Loucy (cell line): ENCODE data around the gene PDE4D.
A peak's percentile ranks its signal among the peaks of the same experiment; 100 is the strongest.

Source experiments
- H2AFZ ChIP-seq: fragments of 200-600 bp; sonication (generic); 2 replicates; pipeline ENCODE4 v1.6.0; 2016; ENCODE audit warnings: antibody characterized with exemption, mild to moderate bottlenecking, low read length, moderate library complexity
- H3F3A ChIP-seq: fragments of 200-600 bp; 2 replicates; pipeline ENCODE4 v1.6.0; 2016; ENCODE audit warnings: antibody characterized with exemption, low read depth, mild to moderate bottlenecking
- H3K27me3 ChIP-seq: fragments of 200-600 bp; sonication (generic); 2 replicates; pipeline ENCODE4 v1.6.1; 2014; ENCODE audit warnings: low read length, mild to moderate bottlenecking; ENCODE audit not compliant: insufficient read depth, poor library complexity, severe bottlenecking
- H3K36me3 ChIP-seq: fragments of 200-600 bp; sonication (generic); 2 replicates; pipeline ENCODE4 v1.6.1; 2016; ENCODE audit warnings: low read length; ENCODE audit not compliant: insufficient read depth
- H3K4me1 ChIP-seq: fragments of 200-600 bp; sonication (generic); 2 replicates; pipeline ENCODE4 v1.5.1; 2014; ENCODE audit warnings: low read length, mild to moderate bottlenecking; ENCODE audit not compliant: insufficient read depth, poor library complexity, severe bottlenecking
- H3K4me2 ChIP-seq: fragments of 200-600 bp; sonication (generic); 2 replicates; pipeline ENCODE4 v1.6.0; 2014; ENCODE audit warnings: antibody characterized with exemption, low read length, low read depth, mild to moderate bottlenecking; ENCODE audit not compliant: poor library complexity, severe bottlenecking
- H3K4me3 ChIP-seq: fragments of 200-600 bp; sonication (generic); 2 replicates; pipeline ENCODE4 v1.5.1; 2014; ENCODE audit warnings: low read length, mild to moderate bottlenecking, mixed read lengths; ENCODE audit not compliant: poor library complexity, severe bottlenecking
- H3K79me2 ChIP-seq: fragments of 200-600 bp; sonication (generic); 2 replicates; pipeline ENCODE4 v1.6.1; 2014; ENCODE audit warnings: low read length; ENCODE audit not compliant: insufficient read depth
- H3K9ac ChIP-seq: fragments of 200-600 bp; sonication (generic); 2 replicates; pipeline ENCODE4 v1.6.0; 2014; ENCODE audit warnings: mild to moderate bottlenecking, low read depth, low read length, moderate library complexity; ENCODE audit not compliant: poor library complexity, severe bottlenecking
- H3K9me2 ChIP-seq: fragments of 200-600 bp; sonication (generic); replicated peaks from 2 replicates; pipeline ENCODE4 v1.6.1; 2016; ENCODE audit warnings: low read depth, low read length, mixed read lengths
- H3K9me3 ChIP-seq: fragments of 200-600 bp; sonication (generic); 2 replicates; pipeline ENCODE4 v1.6.1; 2014; ENCODE audit warnings: mild to moderate bottlenecking, antibody characterized with exemption, low read length, low read depth; ENCODE audit not compliant: insufficient read depth
- H4K20me1 ChIP-seq: fragments of 200-600 bp; sonication (generic); 2 replicates; pipeline ENCODE4 v1.6.0; 2014; ENCODE audit warnings: antibody characterized with exemption, low read length, mild to moderate bottlenecking; ENCODE audit not compliant: insufficient read depth, poor library complexity, severe bottlenecking
- EZH2phosphoT487 ChIP-seq: fragments of 200-600 bp; IDR thresholded peaks from 2 replicates; pipeline ENCODE4 v1.6.1; 2018; ENCODE audit warnings: antibody characterized with exemption, mild to moderate bottlenecking, moderate library complexity, borderline replicate concordance
- TF ChIP-seq, protein P1 (sequence below): fragments of 200-600 bp; sonication (generic); conservative IDR thresholded peaks from 2 replicates; pipeline ENCODE4 v1.5.1; 2014; ENCODE audit warnings: mild to moderate bottlenecking, antibody characterized with exemption, low read length

The PDE4D gene

DNA sequence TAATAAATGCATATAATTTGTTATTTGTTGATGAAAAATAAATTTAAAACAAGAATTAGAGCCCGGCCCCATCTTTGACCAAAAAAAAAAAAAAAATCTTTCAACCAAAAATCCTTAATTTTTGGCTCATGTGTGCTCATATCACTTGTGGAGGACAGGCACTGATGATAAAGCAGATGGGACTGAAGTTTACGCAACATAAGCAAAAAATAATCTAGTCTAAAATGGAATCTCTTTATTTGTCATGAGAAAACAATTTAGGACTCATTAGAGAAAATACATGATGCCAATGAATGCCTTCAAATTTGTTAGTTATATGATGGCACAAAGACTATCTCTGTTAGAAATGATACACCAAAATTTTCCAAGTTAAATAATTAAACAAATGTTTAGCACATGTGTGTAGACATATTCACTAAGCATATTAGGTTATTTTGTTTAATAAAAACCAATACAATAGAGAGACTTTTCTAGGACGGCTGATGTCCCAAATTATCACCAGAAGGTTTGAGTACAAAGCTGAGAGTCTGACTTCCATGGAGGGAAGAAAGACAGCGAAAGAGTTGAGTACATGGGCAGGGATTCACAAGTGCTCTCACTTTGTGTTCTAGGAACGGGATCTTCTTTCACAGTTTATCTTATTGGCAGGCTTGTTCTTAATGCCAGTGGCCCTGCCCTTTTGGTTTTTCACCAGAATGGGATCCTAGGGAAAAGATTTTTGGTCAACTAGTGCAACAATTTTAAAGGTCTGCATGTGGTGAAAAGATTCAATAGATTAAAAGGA is 689.2 kb downstream of the PDE4D start:
- H3K27me3 ChIP-seq, result no peaks in the 10 kb centered on the region
- no peak overlapping the region for H2AFZ ChIP-seq
- H3K4me1 ChIP-seq, result no peaks in the 10 kb centered on the region
- no peak overlapping the region for H3K4me2 ChIP-seq
- H3F3A ChIP-seq, result 0 out of 2 replicates have a peak, but pooled peaks cover 4% of the 10 kb centered on the region
- no peaks in the 10 kb centered on the region for H4K20me1 ChIP-seq
- no peak overlapping the region for H3K9ac ChIP-seq
- H3K36me3 ChIP-seq, result no peaks in the 10 kb centered on the region
- H3K4me3 ChIP-seq, result no peak overlapping the region
- TF ChIP-seq, protein P1, sequence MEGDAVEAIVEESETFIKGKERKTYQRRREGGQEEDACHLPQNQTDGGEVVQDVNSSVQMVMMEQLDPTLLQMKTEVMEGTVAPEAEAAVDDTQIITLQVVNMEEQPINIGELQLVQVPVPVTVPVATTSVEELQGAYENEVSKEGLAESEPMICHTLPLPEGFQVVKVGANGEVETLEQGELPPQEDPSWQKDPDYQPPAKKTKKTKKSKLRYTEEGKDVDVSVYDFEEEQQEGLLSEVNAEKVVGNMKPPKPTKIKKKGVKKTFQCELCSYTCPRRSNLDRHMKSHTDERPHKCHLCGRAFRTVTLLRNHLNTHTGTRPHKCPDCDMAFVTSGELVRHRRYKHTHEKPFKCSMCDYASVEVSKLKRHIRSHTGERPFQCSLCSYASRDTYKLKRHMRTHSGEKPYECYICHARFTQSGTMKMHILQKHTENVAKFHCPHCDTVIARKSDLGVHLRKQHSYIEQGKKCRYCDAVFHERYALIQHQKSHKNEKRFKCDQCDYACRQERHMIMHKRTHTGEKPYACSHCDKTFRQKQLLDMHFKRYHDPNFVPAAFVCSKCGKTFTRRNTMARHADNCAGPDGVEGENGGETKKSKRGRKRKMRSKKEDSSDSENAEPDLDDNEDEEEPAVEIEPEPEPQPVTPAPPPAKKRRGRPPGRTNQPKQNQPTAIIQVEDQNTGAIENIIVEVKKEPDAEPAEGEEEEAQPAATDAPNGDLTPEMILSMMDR, result no peak
- TF ChIP-seq EZH2phosphoT487, result no peak
- no peaks in the 10 kb centered on the region for H3K79me2 ChIP-seq
- no peaks in the 10 kb centered on the region for H3K9me2 ChIP-seq
- H3K9me3 ChIP-seq, result no peaks in the 10 kb centered on the region

GRCh38 chr5:59199868-59200267 is 693.7 kb downstream of the PDE4D start:
- Histone ChIP-seq H3K9me2 (no peaks in the 10 kb centered on the region), H2AFZ (no peak overlapping the region), H3K9me3 (no peaks in the 10 kb centered on the region), H3K79me2 (no peaks in the 10 kb centered on the region), H3K9ac (no peak overlapping the region), H3K4me2 (no peak overlapping the region), H3K4me1 (no peaks in the 10 kb centered on the region), H3K4me3 (no peak overlapping the region), H3F3A (0 out of 2 replicates have a peak, but pooled peaks cover 4% of the 10 kb centered on the region), H4K20me1 (no peaks in the 10 kb centered on the region), H3K36me3 (no peaks in the 10 kb centered on the region), H3K27me3 (no peaks in the 10 kb centered on the region)
- TF ChIP-seq EZH2phosphoT487, result no peak
- TF ChIP-seq, protein P1, result no peak

DNA sequence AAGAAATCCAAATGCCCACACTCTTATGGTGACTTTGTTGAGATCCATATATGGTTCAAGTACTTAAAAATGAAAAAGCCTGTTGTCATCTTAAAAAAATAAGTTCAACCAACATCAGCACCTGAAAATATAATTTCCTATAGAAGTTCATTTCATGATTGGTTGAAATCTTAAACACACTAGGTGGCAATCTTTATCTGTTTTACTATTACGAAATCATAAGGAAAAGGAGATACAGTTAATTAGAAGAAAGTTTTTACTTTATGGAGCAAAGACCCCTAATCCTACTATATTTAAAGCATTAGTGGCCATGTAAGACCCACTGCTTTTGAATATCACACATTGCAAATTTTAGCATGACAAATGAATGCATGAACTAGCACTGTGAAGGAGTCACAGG is 694.7 kb downstream of the PDE4D start:
- Histone ChIP-seq H3K4me2 (no peak overlapping the region), H3K36me3 (no peaks in the 10 kb centered on the region), H3K9ac (no peak overlapping the region), H3K27me3 (no peaks in the 10 kb centered on the region), H3K4me1 (no peaks in the 10 kb centered on the region), H2AFZ (no peak overlapping the region), H3K9me2 (no peaks in the 10 kb centered on the region), H3K79me2 (no peaks in the 10 kb centered on the region), H3K9me3 (no peaks in the 10 kb centered on the region), H3K4me3 (no peak overlapping the region), H3F3A (0 out of 2 replicates have a peak, but pooled peaks cover 4% of the 10 kb centered on the region), H4K20me1 (no peaks in the 10 kb centered on the region)
- no peak for TF ChIP-seq EZH2phosphoT487
- TF ChIP-seq, protein P1, result 0 out of 2 replicates have a peak, but pooled peaks have one; percentile 12
